GM21423 (cell line): Measurements from ENCODE around the gene TLE4.
"Not testable (repeated sequence)": the region's sequence is repeated elsewhere in the genome, so short reads cannot be mapped to it uniquely, and the experiment has no call there.

Experiments
- ATAC-seq: cut with Tn5 transposase; IDR thresholded peaks from one replicate; pipeline ENCODE4 v1.9.1; 2021; ENCODE audit warnings: mild to moderate bottlenecking, moderate library complexity; ENCODE audit not compliant: unreplicated experiment

Gene TLE4

DNA sequence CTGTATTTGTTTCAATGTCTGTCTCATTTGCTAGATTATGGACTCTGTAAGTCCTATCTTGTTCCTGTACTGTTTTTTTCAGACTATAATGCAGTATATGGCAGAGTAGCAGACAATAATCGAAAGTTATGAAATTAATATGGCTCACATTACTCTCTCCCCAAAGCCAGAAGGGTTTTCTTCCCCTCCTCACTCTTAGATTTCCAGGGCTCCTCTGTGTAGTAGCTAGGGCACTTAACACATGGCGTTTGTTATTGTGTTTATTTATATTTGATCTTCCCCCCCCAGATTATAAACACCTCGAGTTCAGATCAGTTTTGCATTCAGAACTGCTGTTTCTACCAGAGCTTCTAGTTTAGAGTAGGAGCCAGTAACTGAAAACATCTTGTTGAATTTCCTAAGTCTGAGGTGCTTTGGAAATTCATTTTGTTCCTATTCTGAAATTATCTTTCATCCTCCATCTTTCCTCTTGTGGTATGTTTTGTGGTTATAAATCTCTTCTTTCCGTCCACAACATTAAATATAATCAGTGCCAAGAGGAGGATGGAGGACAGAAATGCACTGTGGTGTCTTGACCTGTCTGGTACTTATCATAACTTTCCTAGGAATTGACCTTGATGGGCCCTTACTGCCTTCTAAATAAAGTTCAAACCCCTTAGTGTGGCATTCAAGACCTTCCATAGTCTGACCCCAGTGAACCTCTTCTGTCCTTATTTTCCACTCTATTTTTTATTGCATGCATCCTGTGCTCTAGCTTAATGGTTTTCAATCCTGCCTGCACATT, 27.0 kb downstream of the TLE4 start:
- no peak for ATAC-seq

DNA sequence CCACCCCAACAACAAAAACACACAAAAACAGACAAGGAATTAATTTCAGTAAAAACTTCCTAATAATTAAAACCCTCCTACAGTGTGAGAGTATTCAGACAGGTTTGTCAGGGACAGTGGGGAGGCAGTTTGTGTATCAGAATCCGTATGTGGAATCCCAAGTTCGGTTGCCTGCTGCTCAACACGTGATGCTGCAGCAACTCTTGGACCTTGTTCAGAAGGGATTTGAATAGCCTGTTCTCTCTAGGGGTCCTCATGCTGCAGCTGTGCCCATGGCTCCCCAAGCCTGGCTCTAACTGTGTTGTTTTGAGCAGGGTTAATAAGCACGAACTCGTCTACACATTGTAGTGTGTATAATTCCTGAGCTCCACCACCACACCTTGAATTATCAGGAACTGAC, 28.7 kb downstream of the TLE4 start:
- no peak for ATAC-seq

- ATAC-seq, result no peak
Observed at GRCh38 chr9:79603222-79603920, 31.6 kb downstream of the TLE4 start.

- ATAC-seq, result no peak
Observed at GRCh38 chr9:79604149-79604548, 32.4 kb downstream of the TLE4 start.

- ATAC-seq, result no peak
Observed at GRCh38 chr9:79604921-79605562, 33.3 kb downstream of the TLE4 start.

GRCh38 chr9:79606529-79606928, 34.8 kb downstream of the TLE4 start:
- not testable (repeated sequence) for ATAC-seq

- no peak for ATAC-seq
Observed at GRCh38 chr9:79609468-79610018, 37.8 kb downstream of the TLE4 start.

DNA sequence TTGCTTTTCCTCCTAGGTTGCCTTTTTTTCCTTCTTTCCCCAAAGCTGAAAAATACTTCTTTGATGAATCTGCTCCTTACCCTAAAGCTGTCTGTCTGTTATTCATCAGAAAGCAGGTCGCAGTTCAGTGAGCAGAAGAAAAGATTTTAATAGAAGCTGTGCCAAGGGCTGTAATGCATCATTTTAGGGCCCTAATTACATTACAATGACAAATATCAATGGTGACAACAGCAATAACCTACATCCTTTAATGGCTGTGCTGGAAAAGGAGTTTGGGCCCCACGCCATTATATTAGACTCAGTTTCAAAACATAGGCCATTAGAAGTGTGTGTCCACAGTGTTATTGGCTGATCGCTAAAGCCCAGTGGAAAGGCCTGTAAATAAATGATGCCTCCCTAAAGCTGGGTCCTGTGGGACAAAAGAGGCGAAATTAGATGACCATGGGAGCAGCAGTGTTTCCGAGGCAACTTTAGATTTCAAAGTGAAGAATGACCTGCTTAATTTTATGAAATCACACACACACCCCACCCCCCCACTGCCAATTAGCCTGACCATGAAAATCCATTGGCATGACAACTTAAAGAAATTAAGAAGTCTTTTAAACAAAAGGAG, 38.4 kb downstream of the TLE4 start:
- ATAC-seq, result no peak

GRCh38 chr9:79610791-79611614, 39.2 kb downstream of the TLE4 start:
- peak; percentile 92 for ATAC-seq

- no peak for ATAC-seq
Observed at GRCh38 chr9:79613145-79613544, 41.4 kb downstream of the TLE4 start.

DNA sequence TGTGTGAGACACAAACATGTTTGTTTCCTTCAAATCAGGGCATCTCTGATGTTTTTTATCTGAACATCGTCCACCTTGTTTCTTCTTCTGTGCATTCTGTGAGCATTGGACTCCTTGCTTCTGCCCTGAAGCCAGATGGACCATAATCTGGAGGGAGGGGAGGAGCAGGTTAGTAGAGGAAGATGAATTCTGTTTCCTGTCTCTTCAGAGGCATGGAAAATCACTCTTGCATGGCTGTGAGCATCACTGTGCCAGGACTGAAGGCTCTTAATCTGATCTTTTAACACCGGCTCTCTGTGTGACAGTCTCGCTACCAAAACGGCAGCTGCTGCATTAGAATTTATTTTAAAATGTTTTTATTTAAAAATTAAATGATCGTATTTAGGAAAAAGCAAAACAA, 43.3 kb downstream of the TLE4 start:
- ATAC-seq, result no peak

DNA sequence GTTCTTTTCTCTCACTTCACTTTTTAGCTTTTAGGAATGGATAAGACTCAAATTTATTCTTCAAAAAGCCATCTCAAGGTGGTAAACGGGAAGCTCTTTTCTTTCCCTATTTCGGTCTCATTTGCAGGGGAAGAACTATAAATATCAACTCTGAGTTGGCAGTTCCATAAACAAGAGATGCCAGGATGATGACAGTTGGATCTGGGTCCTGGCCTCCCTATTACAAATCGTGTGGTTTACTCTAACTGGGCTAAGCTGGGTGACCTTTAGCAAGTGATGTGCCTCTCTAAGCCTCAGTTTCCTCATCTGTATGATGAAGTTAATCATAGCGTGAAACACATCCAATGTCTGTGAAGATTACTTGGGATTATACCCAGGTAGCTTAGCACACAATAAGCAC, 44.2 kb downstream of the TLE4 start:
- ATAC-seq, result no peak

- no peak for ATAC-seq
Observed at GRCh38 chr9:79616971-79617370, 45.2 kb downstream of the TLE4 start.

GRCh38 chr9:79617395-79617794, 45.6 kb downstream of the TLE4 start:
- ATAC-seq, result no peak

DNA sequence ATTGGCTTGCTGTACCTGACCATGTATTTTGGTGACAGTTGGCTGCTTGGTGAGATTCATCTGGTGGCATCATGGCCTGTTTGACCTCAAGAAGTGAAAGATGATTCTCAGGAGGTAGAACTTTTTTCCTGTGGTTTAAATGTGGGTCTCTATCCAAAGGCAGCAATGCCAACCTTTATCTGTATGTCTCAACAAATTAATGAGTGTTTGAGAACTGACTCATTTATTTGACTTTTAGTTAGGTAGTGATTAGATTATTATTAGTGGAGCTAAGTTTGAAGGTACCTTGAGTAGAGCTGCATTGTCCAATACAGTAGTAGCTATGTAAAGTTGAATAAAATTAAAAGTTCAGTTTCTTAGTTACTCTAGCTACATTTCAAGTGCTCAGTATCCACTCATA, 48.2 kb downstream of the TLE4 start:
- ATAC-seq, result no peak

DNA sequence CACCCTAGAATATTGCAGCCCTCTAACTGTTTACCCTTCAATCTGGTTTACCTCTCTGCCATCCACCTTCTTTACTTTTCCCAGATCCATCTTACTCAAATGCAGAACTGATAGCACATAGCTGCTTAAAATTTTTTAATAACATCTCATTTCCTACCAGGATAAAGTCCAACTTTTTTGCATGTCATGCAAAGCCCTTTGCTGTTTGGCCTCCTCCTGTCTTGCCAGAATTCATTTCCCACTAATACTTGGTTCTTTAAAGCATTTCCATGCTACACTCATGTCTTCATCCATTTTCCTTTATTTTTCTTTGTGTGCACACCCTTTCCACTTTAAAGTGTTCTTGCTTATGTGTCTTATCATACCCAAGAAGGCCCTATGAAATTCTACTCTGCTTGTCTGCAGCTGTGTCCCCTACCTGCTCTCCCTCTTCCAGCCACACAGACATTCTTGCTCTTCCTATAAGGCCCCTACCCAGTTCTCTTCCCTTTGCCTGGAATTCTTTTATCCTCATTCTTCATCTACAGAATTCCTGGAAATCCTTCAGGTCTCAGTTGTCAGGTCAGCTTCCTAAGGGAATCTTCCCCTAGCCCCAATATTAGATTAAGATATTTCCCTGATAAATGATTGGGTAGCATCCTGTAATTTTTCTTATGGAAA, 50.3 kb downstream of the TLE4 start:
- no peak for ATAC-seq

GRCh38 chr9:79623799-79624721, 52.3 kb downstream of the TLE4 start:
- peak; percentile 96 for ATAC-seq

DNA sequence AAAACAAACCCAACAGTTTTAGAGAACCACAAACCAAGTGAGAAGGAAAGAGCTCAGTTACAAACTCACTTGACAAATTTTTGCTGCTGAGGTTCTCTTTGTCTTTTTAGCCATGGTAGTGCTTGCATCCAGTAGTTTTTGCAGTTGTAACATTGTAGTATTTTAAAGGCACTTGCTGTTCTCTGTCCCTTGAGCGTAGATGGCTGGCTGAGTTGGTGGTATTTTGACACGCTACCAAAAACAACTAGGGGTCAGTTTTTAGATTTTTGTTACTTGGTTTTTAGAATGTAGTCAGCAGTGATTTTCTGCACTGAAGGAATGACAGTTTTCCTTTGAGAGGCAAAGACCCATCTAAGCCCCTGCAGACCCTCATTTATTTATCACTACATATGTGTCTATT, 58.0 kb downstream of the TLE4 start:
- ATAC-seq, result no peak
